Neural cell (in vitro differentiated cells): ENCODE data around the gene ADAMTSL2.

Source experiments
- CTCF ChIP-seq: fragments of 450-650 bp; IDR thresholded peaks from 2 replicates; pipeline ENCODE4 v1.5.1; 2014; ENCODE audit warnings: antibody characterized with exemption, mild to moderate bottlenecking, moderate library complexity; ENCODE audit not compliant: poor library complexity, severe bottlenecking
- EP300 ChIP-seq: fragments of 450-650 bp; conservative IDR thresholded peaks from 2 replicates; pipeline ENCODE4 v1.6.1; 2014; ENCODE audit warnings: antibody characterized with exemption, mild to moderate bottlenecking, moderate library complexity; ENCODE audit not compliant: poor library complexity, severe bottlenecking
- EZH2 ChIP-seq: fragments of 200-600, 300-800 bp; shearing (Covaris generic), sonication (generic); IDR thresholded peaks from 2 replicates; pipeline ENCODE4 v1.6.1; 2014; ENCODE audit warnings: antibody characterized with exemption, low read length, borderline replicate concordance, mild to moderate bottlenecking; ENCODE audit not compliant: insufficient read depth, poor library complexity, severe bottlenecking
- MXI1 ChIP-seq: fragments of 450-650 bp; conservative IDR thresholded peaks from 2 replicates; pipeline ENCODE4 v1.6.1; 2014; ENCODE audit warnings: antibody characterized with exemption, mild to moderate bottlenecking; ENCODE audit not compliant: poor library complexity, severe bottlenecking
- POLR2AphosphoS5 ChIP-seq: IDR thresholded peaks from 2 replicates; pipeline ENCODE4 v1.6.1; 2012
- RAD21 ChIP-seq: fragments of 450-650 bp; conservative IDR thresholded peaks from 2 replicates; pipeline ENCODE4 v1.6.1; 2014; ENCODE audit warnings: antibody characterized with exemption, mild to moderate bottlenecking, moderate library complexity
- REST ChIP-seq: IDR thresholded peaks from 2 replicates; pipeline ENCODE4 v1.6.1; 2012; ENCODE audit warnings: borderline replicate concordance
- TAF1 ChIP-seq: IDR thresholded peaks from 2 replicates; pipeline ENCODE4 v1.6.1; 2012; ENCODE audit warnings: low read depth

- no peak for TF ChIP-seq CTCF
- no peak for TF ChIP-seq REST
- no peak for TF ChIP-seq EP300
- no peak for TF ChIP-seq EZH2
- no peak for TF ChIP-seq TAF1
- no peak for TF ChIP-seq MXI1
- TF ChIP-seq POLR2AphosphoS5, result no peak
- TF ChIP-seq RAD21, result no peak
These were observed 43.4 kb upstream of the ADAMTSL2 start for GRCh38 chr9:133490865-133491655.
